Activated T-cell treated with anti-CD3 and anti-CD28 coated beads, Interleukin-2, amount 50 U/mL, for 24 hours (primary cell): ENCODE results near the gene SFXN1.

ENCODE experiments used
- DNase-seq: peaks from one replicate; pipeline ENCODE4 v3.0.0-alpha.2; 2020
- H3K27ac Mint-ChIP-seq: 2 replicates; pipeline ENCODE4 v1.8.0; 2020; ENCODE audit warnings: mild to moderate bottlenecking, mixed read lengths
- H3K27me3 Mint-ChIP-seq: 2 replicates; pipeline ENCODE4 v1.8.0; 2020; ENCODE audit warnings: mixed read lengths
- H3K36me3 Mint-ChIP-seq: 2 replicates; pipeline ENCODE4 v1.8.0; 2020; ENCODE audit warnings: low read depth, mixed read lengths
- H3K4me1 Mint-ChIP-seq: 2 replicates; pipeline ENCODE4 v1.8.0; 2020; ENCODE audit warnings: low read depth, mixed read lengths
- H3K4me3 Mint-ChIP-seq: 2 replicates; pipeline ENCODE4 v1.8.0; 2020; ENCODE audit warnings: mild to moderate bottlenecking, moderate library complexity, mixed read lengths
- H3K9me3 Mint-ChIP-seq: 2 replicates; pipeline ENCODE4 v1.8.0; 2020; ENCODE audit warnings: mixed read lengths

Gene SFXN1

GRCh38 chr5:175457466-175457865 lies 20.9 kb upstream of the SFXN1 start:
- DNase-seq, result no peak
- Mint-ChIP-seq H3K4me3 (no peak overlapping the region), H3K4me1 (peaks cover 10% of the 10 kb centered on the region), H3K9me3 (no peaks in the 10 kb centered on the region), H3K36me3 (no peaks in the 10 kb centered on the region), H3K27me3 (peaks cover 31% of the 10 kb centered on the region), H3K27ac (no peak overlapping the region)

DNA sequence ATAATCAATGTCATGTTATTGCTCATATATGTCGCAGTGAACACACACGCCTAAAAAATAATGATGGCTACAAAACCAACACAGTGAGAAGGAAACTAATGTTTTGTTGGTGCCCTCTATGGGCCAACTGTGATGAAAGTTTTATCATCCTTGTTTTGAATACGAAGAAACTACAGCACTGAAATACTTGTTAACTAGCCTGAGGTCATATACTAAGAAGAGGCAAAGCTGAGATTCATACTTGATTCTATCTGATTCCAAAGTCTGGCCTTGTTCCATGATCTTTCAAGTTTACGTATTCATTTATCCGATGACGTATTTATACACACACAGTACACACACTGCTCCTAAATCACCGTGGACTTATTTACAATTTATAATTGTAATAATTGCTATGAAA lies 18.2 kb upstream of the SFXN1 start:
- no peak for DNase-seq
- no peak overlapping the region for H3K4me3 Mint-ChIP-seq
- no peak overlapping the region for H3K27ac Mint-ChIP-seq
- H3K36me3 Mint-ChIP-seq, result no peaks in the 10 kb centered on the region
- no peaks in the 10 kb centered on the region for H3K9me3 Mint-ChIP-seq
- peaks cover 11% of the 10 kb centered on the region for H3K27me3 Mint-ChIP-seq
- peaks cover 24% of the 10 kb centered on the region for H3K4me1 Mint-ChIP-seq

DNA sequence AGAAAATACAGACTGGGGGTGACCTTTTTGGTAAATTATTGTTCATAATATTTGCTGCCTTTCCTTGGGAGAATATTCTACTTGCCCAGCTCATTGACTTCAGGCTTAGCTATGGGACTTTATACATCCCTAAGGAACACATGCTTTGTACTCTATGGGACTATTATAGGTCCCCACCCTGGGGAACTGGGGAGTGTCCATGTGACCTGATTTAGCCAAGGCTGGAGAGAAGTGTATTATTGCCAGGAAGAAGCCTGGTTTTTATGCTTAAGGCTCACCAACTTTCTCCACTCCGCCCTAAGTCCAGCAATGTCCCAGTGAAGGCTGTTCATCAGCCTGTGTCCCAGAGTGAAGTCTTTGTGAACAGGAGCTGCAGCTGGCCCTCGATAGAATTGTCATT lies 17.8 kb upstream of the SFXN1 start:
- H3K27me3 Mint-ChIP-seq, result peaks cover 10% of the 10 kb centered on the region
- peaks cover 27% of the 10 kb centered on the region for H3K4me1 Mint-ChIP-seq
- no peaks in the 10 kb centered on the region for H3K9me3 Mint-ChIP-seq
- H3K4me3 Mint-ChIP-seq, result no peak overlapping the region
- H3K36me3 Mint-ChIP-seq, result no peaks in the 10 kb centered on the region
- DNase-seq, result no peak
- H3K27ac Mint-ChIP-seq, result no peak overlapping the region

DNA sequence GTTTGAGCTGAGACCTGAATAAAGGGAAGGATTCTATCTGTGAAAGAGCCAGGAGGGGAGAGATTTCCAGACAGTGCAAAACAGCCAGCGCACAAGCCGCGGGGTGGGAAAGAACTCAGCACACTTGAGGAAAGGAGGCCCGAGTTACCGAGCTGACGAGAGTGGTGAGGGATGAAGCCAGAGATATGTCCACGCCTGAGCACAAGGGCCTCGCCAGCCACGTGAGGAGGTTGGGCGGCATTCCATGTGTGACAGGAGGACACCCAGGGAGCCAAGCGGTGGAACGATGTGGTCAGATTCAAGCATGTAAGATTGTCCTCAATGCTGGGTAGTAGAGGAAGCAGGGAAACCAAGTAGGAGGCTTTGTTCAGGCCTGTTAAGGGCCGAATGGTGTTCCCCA lies 17.0 kb upstream of the SFXN1 start:
- Mint-ChIP-seq H3K9me3 (no peaks in the 10 kb centered on the region), H3K27me3 (peaks cover 5% of the 10 kb centered on the region), H3K36me3 (no peaks in the 10 kb centered on the region), H3K27ac (no peak overlapping the region), H3K4me3 (no peak overlapping the region), H3K4me1 (peaks cover 30% of the 10 kb centered on the region)
- DNase-seq, result no peak

GRCh38 chr5:175463641-175464040 lies 14.7 kb upstream of the SFXN1 start:
- no peaks in the 10 kb centered on the region for H3K36me3 Mint-ChIP-seq
- DNase-seq, result no peak
- H3K27ac Mint-ChIP-seq, result no peak overlapping the region
- no peaks in the 10 kb centered on the region for H3K9me3 Mint-ChIP-seq
- H3K27me3 Mint-ChIP-seq, result no peaks in the 10 kb centered on the region
- no peak overlapping the region for H3K4me3 Mint-ChIP-seq
- H3K4me1 Mint-ChIP-seq, result peaks cover 20% of the 10 kb centered on the region

GRCh38 chr5:175464074-175464941 lies 14.1 kb upstream of the SFXN1 start:
- Mint-ChIP-seq H3K36me3 (no peaks in the 10 kb centered on the region), H3K4me3 (no peak overlapping the region), H3K4me1 (peaks cover 20% of the 10 kb centered on the region), H3K9me3 (no peaks in the 10 kb centered on the region), H3K27ac (no peak overlapping the region), H3K27me3 (no peaks in the 10 kb centered on the region)
- peak; percentile 66 for DNase-seq

DNA sequence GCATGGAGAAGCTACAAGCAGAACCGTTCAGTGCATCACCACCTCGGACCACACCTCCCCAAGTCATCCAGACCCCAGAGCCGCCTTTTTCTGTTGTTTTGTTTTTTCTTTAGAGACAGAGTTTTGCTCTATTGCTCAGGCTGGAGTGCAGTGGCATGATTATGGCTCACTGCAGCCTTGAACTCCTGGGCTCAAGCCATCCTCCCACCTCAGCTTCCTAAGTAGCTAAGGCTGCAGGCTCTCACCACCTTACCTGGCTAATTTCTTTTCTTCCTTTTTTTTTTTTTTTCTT lies 13.5 kb upstream of the SFXN1 start:
- Mint-ChIP-seq H3K27me3 (no peaks in the 10 kb centered on the region), H3K36me3 (no peaks in the 10 kb centered on the region), H3K27ac (no peak overlapping the region), H3K4me1 (peaks cover 20% of the 10 kb centered on the region), H3K9me3 (no peaks in the 10 kb centered on the region), H3K4me3 (no peak overlapping the region)
- DNase-seq, result no peak

DNA sequence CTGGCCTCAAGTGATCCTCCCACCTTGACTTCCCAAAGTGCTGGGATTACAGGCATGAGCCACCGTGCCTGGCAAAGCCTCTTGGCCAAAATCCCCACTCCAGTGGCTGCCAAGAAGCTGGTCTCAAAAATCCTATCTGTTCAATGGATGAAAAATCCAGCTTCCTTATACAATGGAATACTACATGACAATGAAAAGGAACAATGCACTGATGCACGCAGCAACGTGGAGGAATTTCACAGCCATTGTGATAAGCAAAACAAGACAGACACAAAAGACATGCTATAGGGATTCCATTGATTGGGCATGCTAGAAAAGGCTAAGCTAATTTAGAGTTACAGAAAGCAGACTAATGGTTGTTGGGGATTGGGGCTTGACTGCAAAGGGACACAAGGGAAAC lies 13.1 kb upstream of the SFXN1 start:
- Mint-ChIP-seq H3K4me3 (no peak overlapping the region), H3K36me3 (no peaks in the 10 kb centered on the region), H3K4me1 (peaks cover 20% of the 10 kb centered on the region), H3K27me3 (no peaks in the 10 kb centered on the region), H3K27ac (no peak overlapping the region), H3K9me3 (no peaks in the 10 kb centered on the region)
- DNase-seq, result no peak

DNA sequence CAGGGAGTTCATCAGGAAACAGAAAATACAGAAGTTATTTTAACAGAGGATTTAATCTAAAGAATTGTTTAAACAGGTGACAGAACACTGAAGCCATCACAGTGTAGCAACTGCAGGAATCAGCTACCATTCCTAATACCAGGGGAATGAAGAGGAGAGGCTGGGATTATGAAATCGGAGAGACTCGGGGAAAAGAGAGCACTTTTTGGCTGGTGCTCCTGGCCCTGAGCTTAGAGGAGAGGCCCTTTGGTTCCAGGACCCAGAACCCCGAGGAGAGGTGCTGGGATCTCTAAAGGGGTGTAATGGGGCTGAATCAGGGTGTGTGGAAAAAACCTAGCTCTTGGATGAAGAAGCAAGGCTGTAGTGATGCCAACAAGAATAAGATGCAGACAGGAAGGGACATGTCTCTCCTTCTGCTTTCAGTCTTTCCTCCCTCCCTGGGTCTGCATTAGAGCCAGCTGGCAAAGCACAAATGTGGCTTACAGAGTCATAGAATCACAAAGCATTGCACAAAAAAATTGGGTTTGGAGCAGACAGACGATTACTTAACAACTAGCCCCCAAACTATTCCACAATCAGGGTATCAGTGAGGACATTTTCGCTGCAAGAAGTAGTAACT lies 11.6 kb upstream of the SFXN1 start:
- Mint-ChIP-seq H3K36me3 (no peaks in the 10 kb centered on the region), H3K9me3 (no peaks in the 10 kb centered on the region), H3K4me1 (peaks cover 26% of the 10 kb centered on the region), H3K4me3 (no peak overlapping the region), H3K27me3 (no peaks in the 10 kb centered on the region), H3K27ac (no peak overlapping the region)
- DNase-seq, result no peak

- H3K27me3 Mint-ChIP-seq, result no peaks in the 10 kb centered on the region
- H3K36me3 Mint-ChIP-seq, result no peaks in the 10 kb centered on the region
- DNase-seq, result no peak
- H3K27ac Mint-ChIP-seq, result no peak overlapping the region
- no peaks in the 10 kb centered on the region for H3K9me3 Mint-ChIP-seq
- H3K4me3 Mint-ChIP-seq, result no peak overlapping the region
- peaks cover 27% of the 10 kb centered on the region for H3K4me1 Mint-ChIP-seq
These were observed 10.2 kb upstream of the SFXN1 start for GRCh38 chr5:175467983-175468690.

GRCh38 chr5:175468892-175469291 lies 9.5 kb upstream of the SFXN1 start:
- H3K4me1 Mint-ChIP-seq, result peaks cover 26% of the 10 kb centered on the region
- no peaks in the 10 kb centered on the region for H3K36me3 Mint-ChIP-seq
- H3K4me3 Mint-ChIP-seq, result no peak overlapping the region
- H3K9me3 Mint-ChIP-seq, result no peaks in the 10 kb centered on the region
- no peaks in the 10 kb centered on the region for H3K27me3 Mint-ChIP-seq
- DNase-seq, result no peak
- H3K27ac Mint-ChIP-seq, result no peak overlapping the region

GRCh38 chr5:175469916-175470315 lies 8.4 kb upstream of the SFXN1 start:
- no peaks in the 10 kb centered on the region for H3K36me3 Mint-ChIP-seq
- no peaks in the 10 kb centered on the region for H3K27me3 Mint-ChIP-seq
- H3K27ac Mint-ChIP-seq, result no peak overlapping the region
- no peak overlapping the region for H3K4me3 Mint-ChIP-seq
- peaks cover 15% of the 10 kb centered on the region for H3K4me1 Mint-ChIP-seq
- H3K9me3 Mint-ChIP-seq, result no peaks in the 10 kb centered on the region
- no peak for DNase-seq

DNA sequence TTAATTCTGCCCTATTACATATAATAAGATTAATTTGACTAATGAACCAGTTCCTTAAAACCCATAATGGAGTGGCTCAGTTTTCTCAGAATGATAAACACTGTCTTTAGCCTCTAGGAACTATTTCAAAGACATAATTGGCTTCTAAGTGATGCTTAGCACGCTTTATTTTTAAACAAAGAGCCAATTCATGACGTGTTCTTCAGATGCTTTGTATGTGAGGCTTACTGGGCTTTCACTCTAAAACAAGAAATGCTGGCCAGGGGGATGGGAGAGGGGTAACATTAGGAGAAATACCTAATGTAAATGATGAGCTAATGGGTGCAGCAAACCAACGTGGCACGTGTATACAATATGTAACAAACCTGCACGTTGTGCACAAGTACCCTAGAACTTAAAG lies 7.6 kb upstream of the SFXN1 start:
- no peak for DNase-seq
- Mint-ChIP-seq H3K4me1 (peaks cover 9% of the 10 kb centered on the region), H3K36me3 (no peaks in the 10 kb centered on the region), H3K27me3 (no peaks in the 10 kb centered on the region), H3K27ac (no peak overlapping the region), H3K4me3 (no peak overlapping the region), H3K9me3 (no peaks in the 10 kb centered on the region)

GRCh38 chr5:175471196-175471595 lies 7.2 kb upstream of the SFXN1 start:
- DNase-seq, result no peak
- no peak overlapping the region for H3K4me3 Mint-ChIP-seq
- no peaks in the 10 kb centered on the region for H3K36me3 Mint-ChIP-seq
- H3K27ac Mint-ChIP-seq, result peak overlapping the region; percentile 9
- no peaks in the 10 kb centered on the region for H3K9me3 Mint-ChIP-seq
- H3K4me1 Mint-ChIP-seq, result peaks cover 12% of the 10 kb centered on the region
- H3K27me3 Mint-ChIP-seq, result no peaks in the 10 kb centered on the region

DNA sequence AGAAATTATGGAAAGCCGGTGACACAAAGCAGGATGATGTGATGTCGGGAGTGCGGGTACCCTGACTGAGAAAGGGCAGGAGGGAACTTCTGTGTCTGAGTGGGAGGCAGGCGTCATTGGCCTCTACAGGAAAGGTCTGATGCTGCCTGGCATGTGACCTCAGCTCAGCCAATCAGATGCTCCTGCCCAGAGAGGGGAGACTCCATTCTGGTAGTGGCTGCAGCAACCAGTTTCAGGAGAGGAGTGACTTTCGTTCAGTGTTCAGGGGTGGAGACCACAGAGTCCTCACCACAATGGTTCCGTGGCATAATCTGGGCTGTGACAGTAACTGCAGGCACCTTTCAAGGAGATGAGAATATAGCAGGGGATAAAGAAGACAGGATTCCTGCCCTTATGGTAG lies 6.7 kb upstream of the SFXN1 start:
- H3K4me3 Mint-ChIP-seq, result no peak overlapping the region
- peak overlapping the region; percentile 9 for H3K27ac Mint-ChIP-seq
- no peaks in the 10 kb centered on the region for H3K36me3 Mint-ChIP-seq
- H3K27me3 Mint-ChIP-seq, result no peaks in the 10 kb centered on the region
- peaks cover 16% of the 10 kb centered on the region for H3K4me1 Mint-ChIP-seq
- H3K9me3 Mint-ChIP-seq, result no peaks in the 10 kb centered on the region
- DNase-seq, result no peak
